SH-SY5Y (cell line): ENCODE measurements around the gene RPS6KA5.

Experiments
- GATA2 ChIP-seq: IDR thresholded peaks from 2 replicates; pipeline ENCODE4 v1.6.1; 2011; ENCODE audit warnings: mild to moderate bottlenecking, low read depth, low read length
- GATA3 ChIP-seq: IDR thresholded peaks from 2 replicates; pipeline ENCODE4 v1.6.1; 2011; ENCODE audit warnings: low read depth, mild to moderate bottlenecking, low read length, moderate library complexity

RPS6KA5 gene

GRCh38 chr14:90897022-90897421, 163.4 kb downstream of the RPS6KA5 start:
- no peak for TF ChIP-seq GATA3
- no peak for TF ChIP-seq GATA2

DNA sequence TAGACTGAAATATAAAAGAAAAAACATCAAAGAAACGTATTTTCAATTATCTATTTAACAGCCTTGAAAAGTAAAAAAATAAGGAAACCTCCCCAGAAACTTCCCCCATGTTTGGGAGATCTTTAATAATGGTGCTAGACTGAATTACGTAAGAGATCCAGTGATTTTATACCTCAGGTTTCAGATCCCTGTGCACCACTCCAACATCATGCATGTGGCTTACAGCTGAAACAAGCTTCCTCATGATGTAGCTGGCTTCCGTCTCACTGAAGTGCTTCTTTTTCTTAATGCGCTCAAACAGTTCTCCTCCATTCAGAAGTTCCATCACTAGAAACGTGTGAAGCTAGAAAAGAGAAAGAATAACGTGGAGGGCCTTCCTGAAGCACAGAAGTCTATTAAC, 166.2 kb downstream of the RPS6KA5 start:
- TF ChIP-seq GATA2 (no peak), GATA3 (no peak)

GRCh38 chr14:90893510-90893909, 166.9 kb downstream of the RPS6KA5 start:
- TF ChIP-seq GATA2 (no peak), GATA3 (no peak)

- TF ChIP-seq GATA3 (no peak), GATA2 (no peak)
Measured at GRCh38 chr14:90892970-90893369, 167.5 kb downstream of the RPS6KA5 start.

GRCh38 chr14:90891326-90891725, 169.1 kb downstream of the RPS6KA5 start:
- no peak for TF ChIP-seq GATA3
- TF ChIP-seq GATA2: no peak

DNA sequence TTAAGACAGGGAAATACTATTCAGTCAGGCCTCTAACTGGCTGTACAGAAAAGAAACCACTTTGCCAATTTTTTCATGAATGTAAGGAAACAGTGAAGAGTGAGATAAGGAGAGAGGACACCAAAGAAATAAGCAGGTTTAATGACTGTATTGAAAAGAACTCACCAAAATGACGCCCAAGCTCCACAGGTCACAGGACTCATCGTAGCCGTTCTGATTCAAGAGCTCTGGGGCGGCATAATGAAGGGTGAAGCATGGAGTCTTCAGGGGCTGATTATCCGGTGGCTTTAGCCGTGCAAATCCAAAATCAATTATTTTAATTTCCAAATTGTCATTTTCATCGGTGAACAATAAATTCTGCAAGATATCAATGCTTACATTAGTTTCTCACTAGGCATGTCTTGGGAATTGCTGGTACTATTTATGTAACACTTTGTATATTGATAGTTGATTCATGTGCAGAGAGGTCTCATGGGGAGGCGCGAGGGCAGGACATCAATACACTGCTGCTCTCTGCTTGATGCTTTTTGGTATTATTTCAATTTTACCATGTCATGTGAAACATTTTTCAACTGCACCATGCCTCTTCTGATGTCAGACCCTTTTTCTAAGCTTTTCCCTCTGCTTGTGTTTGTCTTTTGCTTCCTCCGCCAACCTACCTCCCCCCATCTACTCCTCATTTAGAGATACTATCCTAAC, 170.0 kb downstream of the RPS6KA5 start:
- TF ChIP-seq GATA3 (no peak), GATA2 (no peak)

GRCh38 chr14:90886297-90886815, 174.1 kb downstream of the RPS6KA5 start:
- TF ChIP-seq GATA2: no peak
- TF ChIP-seq GATA3: no peak

DNA sequence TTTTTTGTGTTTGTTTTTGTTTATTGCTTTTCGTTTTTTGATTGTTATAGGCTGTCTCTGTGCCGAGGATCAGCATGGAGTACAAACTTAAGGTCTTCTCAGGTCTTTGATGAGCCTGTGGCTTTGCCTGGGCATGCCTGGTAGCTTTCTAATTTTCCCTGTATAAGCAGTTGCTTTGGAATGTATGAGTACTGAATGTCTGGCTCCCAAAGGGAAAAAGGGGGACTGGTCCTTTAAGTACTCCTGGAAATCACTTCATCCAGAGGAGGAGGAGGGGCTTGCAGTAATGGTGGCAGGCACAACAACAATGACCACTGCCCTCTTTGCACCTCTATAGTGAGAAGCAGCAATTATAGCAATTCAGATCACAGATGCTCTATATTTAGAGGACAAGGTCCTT, 176.7 kb downstream of the RPS6KA5 start:
- no peak for TF ChIP-seq GATA2
- TF ChIP-seq GATA3: no peak

DNA sequence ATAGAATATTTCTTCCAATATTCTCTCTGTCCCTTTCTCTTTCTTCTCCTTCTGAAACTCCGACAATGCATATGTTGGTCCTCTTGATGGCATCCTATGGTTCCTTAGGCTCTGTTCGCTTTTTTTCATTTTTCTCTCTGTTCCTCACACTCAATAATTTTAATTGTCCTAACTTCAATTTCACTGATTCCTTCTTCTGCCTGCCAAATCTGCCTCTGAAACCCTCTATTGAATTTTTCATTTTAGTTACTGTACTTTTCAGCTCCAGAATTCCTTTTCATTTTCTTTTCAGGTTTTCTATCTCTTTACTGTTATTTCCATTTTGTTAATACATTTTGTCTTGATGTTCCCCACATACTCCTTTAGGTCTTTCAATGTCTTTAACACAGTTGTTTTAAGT, 177.2 kb downstream of the RPS6KA5 start:
- TF ChIP-seq GATA3 (no peak), GATA2 (no peak)

DNA sequence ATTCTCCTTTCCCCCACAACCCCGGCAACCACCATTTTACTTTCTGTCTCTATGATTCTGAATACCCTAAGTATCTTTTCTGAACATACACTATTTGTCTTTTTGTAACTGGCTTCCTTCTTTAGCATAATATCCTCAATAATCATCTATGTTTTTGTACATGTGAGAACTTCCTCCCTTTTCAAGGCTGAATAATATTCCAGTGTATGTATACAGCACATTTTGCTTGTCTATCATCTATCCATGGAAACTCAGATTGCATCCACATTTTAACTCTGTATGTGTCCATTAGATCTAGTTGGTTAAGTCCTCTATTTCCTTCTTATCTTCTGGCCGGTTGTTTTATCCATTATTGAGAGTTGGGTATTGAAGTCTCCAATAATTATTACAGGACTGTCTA, 180.2 kb downstream of the RPS6KA5 start:
- no peak for TF ChIP-seq GATA2
- no peak for TF ChIP-seq GATA3

DNA sequence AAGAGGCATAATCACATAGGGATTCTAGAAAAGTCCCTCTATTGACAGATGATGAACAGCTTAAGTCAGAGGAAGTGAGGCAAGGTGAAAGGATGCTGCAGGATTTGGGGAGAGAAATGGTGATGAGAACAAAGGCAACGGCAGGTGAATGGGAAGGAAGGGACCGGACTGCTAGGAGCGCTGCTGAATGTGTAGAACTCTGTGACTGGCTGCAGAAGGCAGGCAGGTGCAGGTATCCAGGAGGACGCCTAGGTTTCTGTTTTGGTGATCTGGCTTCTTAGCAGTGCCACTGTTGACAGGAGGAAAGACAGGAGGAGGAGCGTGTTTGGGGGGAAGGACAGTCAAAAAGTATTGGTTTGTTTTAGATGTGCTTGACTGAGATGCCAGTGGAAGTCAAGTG, 185.8 kb downstream of the RPS6KA5 start:
- TF ChIP-seq GATA3: no peak
- no peak for TF ChIP-seq GATA2

GRCh38 chr14:90871605-90872233, 188.7 kb downstream of the RPS6KA5 start:
- TF ChIP-seq GATA2: no peak
- no peak for TF ChIP-seq GATA3

DNA sequence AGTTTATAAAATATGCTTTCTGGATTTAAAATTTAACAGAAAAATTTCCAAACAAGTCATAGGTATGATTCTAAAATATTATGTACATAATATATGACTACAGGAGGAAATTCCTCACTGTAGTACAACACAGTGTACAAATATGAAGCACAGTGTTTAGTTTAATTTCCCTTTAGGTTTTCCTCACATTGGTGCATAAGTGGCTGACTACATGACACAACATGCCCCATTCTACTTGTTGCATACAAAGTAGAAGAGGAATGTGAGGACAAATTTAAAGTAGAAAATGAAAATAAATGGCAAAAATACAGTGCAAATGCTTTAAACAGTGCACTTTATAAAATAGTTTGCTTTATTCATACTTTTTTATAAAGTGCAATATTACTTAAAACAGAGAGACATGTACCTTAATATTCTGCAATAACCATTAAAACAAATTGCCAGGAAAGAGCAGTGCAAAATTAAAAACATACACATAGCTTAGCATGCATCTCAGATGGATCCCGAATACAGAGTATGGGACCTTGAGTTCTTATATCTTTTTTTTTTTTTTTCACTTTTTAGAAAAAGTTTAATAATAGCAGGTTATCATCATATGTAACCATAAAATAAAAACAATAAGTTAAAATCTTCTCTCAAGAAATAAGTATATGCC, 189.4 kb downstream of the RPS6KA5 start:
- TF ChIP-seq GATA2: no peak
- TF ChIP-seq GATA3: no peak

DNA sequence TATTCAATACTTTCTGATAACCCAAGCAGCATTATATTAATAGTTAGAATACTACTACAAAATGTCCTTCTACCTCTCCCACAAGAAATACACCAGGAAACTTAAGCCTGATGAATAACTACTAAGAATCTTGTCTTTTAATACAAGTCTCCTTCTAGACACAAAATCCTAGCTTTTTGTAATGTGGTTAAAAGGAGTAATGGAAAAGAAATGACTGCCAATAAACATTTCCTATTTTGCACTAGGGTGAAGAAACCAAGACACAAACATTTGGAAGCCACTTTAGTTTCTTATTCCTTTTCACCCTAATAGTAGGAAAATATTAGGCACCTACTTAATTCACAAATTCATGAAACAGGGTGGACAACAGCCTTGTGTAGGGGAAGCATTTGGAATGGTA, 192.9 kb downstream of the RPS6KA5 start:
- no peak for TF ChIP-seq GATA3
- TF ChIP-seq GATA2: no peak

- TF ChIP-seq GATA2: no peak
- TF ChIP-seq GATA3: no peak
Measured at GRCh38 chr14:90866833-90867232, 193.6 kb downstream of the RPS6KA5 start.
